Ramos (cell line): ENCODE measurements around the gene ANO6.
"Not testable (repeated sequence)": the region's sequence is repeated elsewhere in the genome, so short reads cannot be mapped to it uniquely, and the experiment has no call there.

Experiments
- in situ Hi-C: fragments of 300-500 bp; cut with MboI; formaldehyde crosslinking; loops from one replicate; pipeline ENCODE4 v1.14.3; 2022; ENCODE audit warnings: low sequenced_read_pairs; ENCODE audit not compliant: unreplicated experiment

Gene ANO6

GRCh38 chr12:45234139-45234865 lies 18.4 kb downstream of the ANO6 start:
- in situ Hi-C loops: no loop called here

- in situ Hi-C loops: no loop called here
These were observed 19.5 kb downstream of the ANO6 start for GRCh38 chr12:45235087-45236025.

- in situ Hi-C loops: not testable (repeated sequence)
These were observed 20.5 kb downstream of the ANO6 start for GRCh38 chr12:45236383-45236782.

GRCh38 chr12:45242180-45242579 lies 26.3 kb downstream of the ANO6 start:
- in situ Hi-C loops: no loop called here

GRCh38 chr12:45243963-45244362 lies 28.1 kb downstream of the ANO6 start:
- in situ Hi-C loops: no loop called here

GRCh38 chr12:45244561-45245343 lies 28.9 kb downstream of the ANO6 start:
- in situ Hi-C loops: no loop called here

GRCh38 chr12:45246236-45246635 lies 30.3 kb downstream of the ANO6 start:
- in situ Hi-C loops: no loop called here

- in situ Hi-C loops: no loop called here
These were observed 31.7 kb downstream of the ANO6 start for GRCh38 chr12:45247589-45247988.

GRCh38 chr12:45248095-45248494 lies 32.2 kb downstream of the ANO6 start:
- in situ Hi-C loops: no loop called here

GRCh38 chr12:45254254-45254653 lies 38.4 kb downstream of the ANO6 start:
- in situ Hi-C loops: no loop called here

- in situ Hi-C loops: no loop called here
These were observed 40.8 kb downstream of the ANO6 start for GRCh38 chr12:45256721-45257120.

GRCh38 chr12:45257185-45257930 lies 41.5 kb downstream of the ANO6 start:
- in situ Hi-C loops: no loop called here

GRCh38 chr12:45259675-45260074 lies 43.8 kb downstream of the ANO6 start:
- in situ Hi-C loops: no loop called here

GRCh38 chr12:45260104-45260815 lies 44.4 kb downstream of the ANO6 start:
- in situ Hi-C loops: no loop called here

GRCh38 chr12:45260854-45261253 lies 45.0 kb downstream of the ANO6 start:
- in situ Hi-C loops: no loop called here

- in situ Hi-C loops: not testable (repeated sequence)
These were observed 46.3 kb downstream of the ANO6 start for GRCh38 chr12:45262185-45262584.

GRCh38 chr12:45263587-45263986 lies 47.7 kb downstream of the ANO6 start:
- in situ Hi-C loops: no loop called here

- in situ Hi-C loops: no loop called here
These were observed 52.9 kb downstream of the ANO6 start for GRCh38 chr12:45268672-45269411.

GRCh38 chr12:45269412-45269751 lies 53.5 kb downstream of the ANO6 start:
- in situ Hi-C loops: no loop called here
